ENCODE measurements around the gene B4GALNT4. TPM values are rescaled to one million over a fixed set of nuclear protein-coding genes. Genes with fewer than 3 reads are reported as not detected.
A peak's percentile ranks its signal among the peaks of the same experiment; 100 is the strongest.

B4GALNT4 gene
- total and polyA plus RNA-seq, 2 of the 13 experiments (the other 11 are each of a cell fraction or from before 2014, with no cell fraction given) = 30.5 to 50.1 TPM

GRCh38 chr11:396948-397548, 27.7 kb downstream of the B4GALNT4 start (continued):
- TF ChIP-seq ZNF614 (CRISPR knock-in tag; IDR thresholded peaks at IDR 0.05; ENCODE audit: borderline replicate concordance) (0 out of 2 replicates have a peak, but pooled peaks have one; percentile 58), SAP130 (CRISPR knock-in tag; IDR thresholded peaks at IDR 0.05; ENCODE audit: low read depth) (peak; percentile 62; the same call in 1 of the 2 replicates), ZNF737 (CRISPR knock-in tag; IDR thresholded peaks at IDR 0.05; ENCODE audit: borderline replicate concordance) (no peak), ZNF567 (CRISPR knock-in tag; IDR thresholded peaks at IDR 0.05; ENCODE audit: borderline replicate concordance) (0 out of 2 replicates have a peak, but pooled peaks have one; percentile 7), TIGD3 (CRISPR knock-in tag; IDR thresholded peaks at IDR 0.05; ENCODE audit: borderline replicate concordance) (peak; percentile 85; the same call in 1 of the 2 replicates), ZKSCAN5 (CRISPR knock-in tag; IDR thresholded peaks at IDR 0.05) (no peak), KLF12 (CRISPR knock-in tag; IDR thresholded peaks at IDR 0.05; ENCODE audit: borderline replicate concordance) (no peak), ARNTL (CRISPR knock-in tag; IDR thresholded peaks at IDR 0.05) (no peak), USF2 (IDR thresholded peaks at IDR 0.05; ENCODE audit: low read depth, low read length) (no peak), USF2 (CRISPR knock-in tag; IDR thresholded peaks at IDR 0.05; ENCODE audit: borderline replicate concordance) (no peak), ZNF124 (CRISPR knock-in tag; IDR thresholded peaks at IDR 0.05) (peak; percentile 67; the same call in 1 of the 2 replicates), ZNF451 (CRISPR knock-in tag; IDR thresholded peaks at IDR 0.05) (no peak), IKZF1 (IDR thresholded peaks at IDR 0.05) (no peak), ZNF326 (CRISPR knock-in tag; IDR thresholded peaks at IDR 0.05; ENCODE audit: borderline replicate concordance) (no peak), FOXC1 (CRISPR knock-in tag; IDR thresholded peaks at IDR 0.05; ENCODE audit: borderline replicate concordance) (0 out of 2 replicates have a peak, but pooled peaks have one; percentile 67), ZNF781 (CRISPR knock-in tag; IDR thresholded peaks at IDR 0.05; ENCODE audit: borderline replicate concordance, not compliant biosample characterization) (peak; percentile 31)
- TF ChIP-seq, protein P1, sequence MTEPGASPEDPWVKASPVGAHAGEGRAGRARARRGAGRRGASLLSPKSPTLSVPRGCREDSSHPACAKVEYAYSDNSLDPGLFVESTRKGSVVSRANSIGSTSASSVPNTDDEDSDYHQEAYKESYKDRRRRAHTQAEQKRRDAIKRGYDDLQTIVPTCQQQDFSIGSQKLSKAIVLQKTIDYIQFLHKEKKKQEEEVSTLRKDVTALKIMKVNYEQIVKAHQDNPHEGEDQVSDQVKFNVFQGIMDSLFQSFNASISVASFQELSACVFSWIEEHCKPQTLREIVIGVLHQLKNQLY (CRISPR knock-in tag; IDR thresholded peaks at IDR 0.05) = no peak
- TF ChIP-seq, protein P2, sequence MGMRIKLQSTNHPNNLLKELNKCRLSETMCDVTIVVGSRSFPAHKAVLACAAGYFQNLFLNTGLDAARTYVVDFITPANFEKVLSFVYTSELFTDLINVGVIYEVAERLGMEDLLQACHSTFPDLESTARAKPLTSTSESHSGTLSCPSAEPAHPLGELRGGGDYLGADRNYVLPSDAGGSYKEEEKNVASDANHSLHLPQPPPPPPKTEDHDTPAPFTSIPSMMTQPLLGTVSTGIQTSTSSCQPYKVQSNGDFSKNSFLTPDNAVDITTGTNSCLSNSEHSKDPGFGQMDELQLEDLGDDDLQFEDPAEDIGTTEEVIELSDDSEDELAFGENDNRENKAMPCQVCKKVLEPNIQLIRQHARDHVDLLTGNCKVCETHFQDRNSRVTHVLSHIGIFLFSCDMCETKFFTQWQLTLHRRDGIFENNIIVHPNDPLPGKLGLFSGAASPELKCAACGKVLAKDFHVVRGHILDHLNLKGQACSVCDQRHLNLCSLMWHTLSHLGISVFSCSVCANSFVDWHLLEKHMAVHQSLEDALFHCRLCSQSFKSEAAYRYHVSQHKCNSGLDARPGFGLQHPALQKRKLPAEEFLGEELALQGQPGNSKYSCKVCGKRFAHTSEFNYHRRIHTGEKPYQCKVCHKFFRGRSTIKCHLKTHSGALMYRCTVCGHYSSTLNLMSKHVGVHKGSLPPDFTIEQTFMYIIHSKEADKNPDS (CRISPR knock-in tag; IDR thresholded peaks at IDR 0.05) = peak; percentile 59; the same call in 1 of the 2 replicates
- TF ChIP-seq, protein P3, sequence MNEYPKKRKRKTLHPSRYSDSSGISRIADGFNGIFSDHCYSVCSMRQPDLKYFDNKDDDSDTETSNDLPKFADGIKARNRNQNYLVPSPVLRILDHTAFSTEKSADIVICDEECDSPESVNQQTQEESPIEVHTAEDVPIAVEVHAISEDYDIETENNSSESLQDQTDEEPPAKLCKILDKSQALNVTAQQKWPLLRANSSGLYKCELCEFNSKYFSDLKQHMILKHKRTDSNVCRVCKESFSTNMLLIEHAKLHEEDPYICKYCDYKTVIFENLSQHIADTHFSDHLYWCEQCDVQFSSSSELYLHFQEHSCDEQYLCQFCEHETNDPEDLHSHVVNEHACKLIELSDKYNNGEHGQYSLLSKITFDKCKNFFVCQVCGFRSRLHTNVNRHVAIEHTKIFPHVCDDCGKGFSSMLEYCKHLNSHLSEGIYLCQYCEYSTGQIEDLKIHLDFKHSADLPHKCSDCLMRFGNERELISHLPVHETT (CRISPR knock-in tag; conservative IDR thresholded peaks at IDR 0.05) = 0 out of 2 replicates have a peak, but pooled peaks have one; percentile 54
